CD4-positive, alpha-beta T cell (primary cell): ENCODE results near the gene TRIM10. TPM values are rescaled to one million over a fixed set of nuclear protein-coding genes. Genes with fewer than 3 reads are reported as not detected.

Experiments used
- ATAC-seq: fragments of 200-7000 bp; cut with Tn5 transposase; one replicate; pipeline ENCODE4 v1.10.0; 2022; ENCODE audit warnings: mild to moderate bottlenecking; ENCODE audit not compliant: poor library complexity
- CTCF ChIA-PET: fragments of 350-600 bp; sonication (Branson Sonifier 250); formaldehyde crosslinking; loops from one replicate; lab custom pipeline; 2021; ENCODE audit warnings: antibody characterized with exemption, inconsistent platforms; lab: Charles Lee
- POLR2A ChIA-PET: fragments of 350-600 bp; sonication (Branson Sonifier 250); formaldehyde crosslinking; loops from one replicate; lab custom pipeline; 2021; ENCODE audit warnings: antibody characterized with exemption, inconsistent platforms; lab: Charles Lee
- DNase-seq, 14 experiments: peaks; one replicate each; pipeline ENCODE4 v3.0.0-alpha.2; 2013 to 2020; ENCODE audit warnings: mixed read lengths in 2 of 14
- H3K27ac ChIP-seq, 2 donors: one replicate each; pipeline versions ENCODE4 v1.5.1 to v1.7.0; 2013; ENCODE audit warnings: low read length in 2 of 2, low read depth in 1 of 2, mild to moderate bottlenecking in 1 of 2
- H3K27me3 ChIP-seq, 2 experiments: 1 replicate in 1 of 2; 2 replicates in 1 of 2; pipeline versions ENCODE4 v1.6.1 to v1.7.0; 2013; ENCODE audit warnings: low read length in 2 of 2, control low read depth in 1 of 2, mild to moderate bottlenecking in 1 of 2, moderate library complexity in 1 of 2; ENCODE audit not compliant: insufficient read depth in 2 of 2, control insufficient read depth in 1 of 2
- H3K36me3 ChIP-seq: one replicate; pipeline ENCODE4 v1.6.1; 2013; ENCODE audit warnings: low read length, control low read depth; ENCODE audit not compliant: insufficient read depth
- H3K4me1 ChIP-seq: one replicate; pipeline ENCODE4 v1.6.1; 2013; ENCODE audit warnings: low read length, control low read depth; ENCODE audit not compliant: insufficient read depth
- H3K4me3 ChIP-seq: one replicate; pipeline ENCODE4 v1.5.1; 2013; ENCODE audit warnings: mild to moderate bottlenecking, low read length, moderate library complexity
- H3K9me3 ChIP-seq, 2 experiments: 1 replicate in 1 of 2; 2 replicates in 1 of 2; pipeline versions ENCODE4 v1.6.1 to v1.7.0; 2013; ENCODE audit warnings: low read length in 2 of 2, mild to moderate bottlenecking in 2 of 2, control low read depth in 1 of 2, moderate library complexity in 1 of 2; ENCODE audit not compliant: control insufficient read depth in 1 of 2, insufficient read depth in 1 of 2
- H3K27ac Mint-ChIP-seq: one replicate; pipeline ENCODE4 v1.8.0; 2020; ENCODE audit warnings: mixed read lengths
- H3K27me3 Mint-ChIP-seq: one replicate; pipeline ENCODE4 v1.8.0; 2021; ENCODE audit warnings: mixed read lengths
- H3K36me3 Mint-ChIP-seq: one replicate; pipeline ENCODE4 v1.8.0; 2021; ENCODE audit warnings: low read depth, mixed read lengths
- H3K4me1 Mint-ChIP-seq: one replicate; pipeline ENCODE4 v1.8.0; 2021; ENCODE audit warnings: low read depth, mixed read lengths
- H3K4me3 Mint-ChIP-seq: one replicate; pipeline ENCODE4 v1.8.0; 2020; ENCODE audit warnings: mild to moderate bottlenecking, mixed read lengths
- H3K9me3 Mint-ChIP-seq: one replicate; pipeline ENCODE4 v1.8.0; 2020; ENCODE audit warnings: mixed read lengths
- CTCF ChIP-seq: fragments of 200-600 bp; IDR thresholded peaks from one replicate; pipeline ENCODE4 v1.8.0; 2022; ENCODE audit warnings: antibody characterized with exemption, mild to moderate bottlenecking
- intact Hi-C, 2 experiments: fragments of 100-400 bp; cut with DNase I in 1 of 2; cut with micrococcal nuclease in 1 of 2; formaldehyde crosslinking; loops; one replicate each; pipeline versions ENCODE4 v1.15.1 to v1.9.0; 2023 to 2025; cut with DNase I, micrococcal nuclease
- total RNA-seq, 174 experiments: library from RNA in 2 of 174; stranded (reverse) in 2 of 174; gene quantifications; one replicate each; pipeline ENCODE4 v1.2.3 and lab custom pipeline; 2021 to 2026

Gene TRIM10
- total RNA-seq, 2 experiments from 2014 or later = not detected

DNA sequence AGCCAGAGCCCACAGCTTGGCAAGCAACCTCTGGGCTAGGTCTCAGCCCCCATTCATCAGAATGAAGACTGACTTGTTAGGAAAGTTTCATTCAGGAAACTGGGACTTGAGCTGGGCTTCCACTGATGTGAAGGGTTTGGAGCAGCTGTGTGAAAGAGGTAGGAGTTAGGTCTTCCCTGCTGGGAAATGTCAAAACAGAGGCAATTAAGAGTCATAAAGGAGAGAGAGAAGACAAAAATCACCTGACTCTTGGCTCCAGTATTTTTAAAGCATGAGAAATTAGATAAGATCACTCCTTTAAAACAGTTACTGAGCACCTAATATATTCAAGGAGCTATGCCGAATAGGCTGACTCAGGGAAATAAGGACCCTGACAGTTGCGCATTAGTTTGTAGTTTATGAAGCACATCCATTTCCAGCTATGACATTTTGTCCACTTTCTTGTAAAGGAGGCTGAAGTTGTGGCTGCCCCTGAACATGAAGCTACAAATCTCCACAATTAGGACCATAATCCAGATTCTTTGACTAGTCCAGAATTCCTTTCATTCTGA is 29.0 kb downstream of the TRIM10 start:
- ATAC-seq (no peak), DNase-seq (no peak)
- Histone ChIP-seq H3K4me3 (no peak overlapping the region), H3K27ac (no peak overlapping the region), H3K4me1 (peaks cover 13% of the 10 kb centered on the region), H3K36me3 (no peaks in the 10 kb centered on the region), H3K9me3 (peaks cover 0 to 8% of the 10 kb centered on the region in 2 experiments), H3K27me3 (peaks cover 34 to 50% of the 10 kb centered on the region in 2 experiments)
- H3K4me1 Mint-ChIP-seq = peaks cover 5% of the 10 kb centered on the region
- intact Hi-C loops = loop anchor here (1.0 to 2.0 kb wide), 2 partner anchors 29 to 283 kb away; no protein-coding TSS in a partner anchor
- POLR2A ChIA-PET = interaction anchor here (1.5 to 2.2 kb wide), 2 partner anchors 29 to 66 kb away, joined by 4 to 22 read pairs; partner anchors contain the start of gene PPP1R11
- no peak overlapping the region for H3K27ac Mint-ChIP-seq
- no peak overlapping the region for H3K4me3 Mint-ChIP-seq
- H3K36me3 Mint-ChIP-seq = no peaks in the 10 kb centered on the region
- peaks cover 66% of the 10 kb centered on the region for H3K27me3 Mint-ChIP-seq
- no peaks in the 10 kb centered on the region for H3K9me3 Mint-ChIP-seq
- TF ChIP-seq CTCF = no peak
- CTCF ChIA-PET = interaction anchor here (0.5 to 8.2 kb wide), 7 partner anchors 15 to 481 kb away, joined by 3 to 198 read pairs (median 3); partner anchors contain the start of genes POLR1H and PPP1R11

DNA sequence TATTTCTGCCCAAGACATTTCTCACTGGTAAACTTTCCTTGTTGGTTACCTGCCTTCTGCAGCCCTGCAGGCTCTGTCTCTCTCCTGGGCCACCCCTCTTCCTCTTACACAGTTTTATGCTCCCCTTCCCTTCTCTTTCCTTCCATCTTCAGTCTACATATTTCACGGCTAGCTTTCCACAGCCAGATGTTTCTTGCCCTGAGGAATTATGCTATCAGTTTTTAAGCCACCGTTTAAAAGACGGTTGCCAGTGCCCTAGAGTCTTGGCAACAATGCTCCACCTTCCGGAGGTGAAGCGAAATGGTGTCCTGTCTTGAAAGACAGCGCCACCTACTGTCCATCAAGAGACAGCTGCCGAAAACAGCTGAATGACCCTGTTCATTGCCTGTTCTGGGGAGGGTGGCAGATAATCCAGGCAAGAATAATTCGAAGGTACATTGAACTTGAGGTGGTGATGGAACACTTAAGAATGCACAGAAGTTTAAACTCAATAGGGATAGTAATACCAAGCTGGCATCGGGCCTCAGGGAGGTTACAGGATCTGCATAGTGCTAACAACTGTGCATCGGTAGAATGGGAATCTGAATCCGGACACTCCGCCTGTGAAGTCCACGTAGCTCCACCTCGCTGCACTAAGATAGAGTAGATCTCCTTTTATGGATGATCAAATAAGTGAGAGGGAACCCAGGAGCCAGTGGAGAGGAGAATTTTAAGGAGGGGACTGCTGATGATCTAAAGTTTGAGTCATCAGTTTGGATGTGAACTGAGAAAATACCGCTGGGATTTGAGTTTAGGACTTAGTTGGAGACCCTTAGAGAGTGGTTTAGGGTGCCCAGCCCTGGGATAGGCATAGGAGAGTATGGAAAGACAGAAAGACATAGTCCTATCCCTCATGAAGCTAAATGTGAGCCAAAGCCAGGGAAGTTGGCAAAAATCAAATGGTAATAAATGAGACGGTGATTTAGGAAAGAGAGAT is 29.8 kb downstream of the TRIM10 start:
- Mint-ChIP-seq H3K9me3 (no peaks in the 10 kb centered on the region), H3K4me1 (peaks cover 5% of the 10 kb centered on the region), H3K4me3 (no peak overlapping the region), H3K27me3 (peaks cover 71% of the 10 kb centered on the region), H3K36me3 (no peaks in the 10 kb centered on the region), H3K27ac (no peak overlapping the region)
- TF ChIP-seq CTCF = peak; percentile 100
- Histone ChIP-seq H3K9me3 (peaks cover 0 to 8% of the 10 kb centered on the region in 2 experiments), H3K36me3 (no peaks in the 10 kb centered on the region), H3K27ac (no peak overlapping the region), H3K4me3 (no peak overlapping the region), H3K27me3 (peaks cover 37 to 58% of the 10 kb centered on the region in 2 experiments), H3K4me1 (peaks cover 13% of the 10 kb centered on the region)
- ChIA-PET POLR2A (interaction anchor here (1.0 to 2.2 kb wide), 5 partner anchors 28 to 194 kb away, joined by 3 to 22 read pairs (median 4); partner anchors contain the start of gene PPP1R11), CTCF (interaction anchor here (0.5 to 8.2 kb wide), 25 partner anchors 8 to 1270 kb away, joined by 3 to 198 read pairs (median 4); partner anchors contain the start of genes POLR1H and PPP1R11)
- intact Hi-C loops = loop anchor here (1.0 to 2.0 kb wide), 2 partner anchors 28 to 282 kb away; no protein-coding TSS in a partner anchor
- ATAC-seq (peak; percentile 98), DNase-seq (peak; percentile 45 to 92 (median 60))

- ChIA-PET POLR2A (interaction anchor here (1.2 to 2.2 kb wide), 3 partner anchors 27 to 195 kb away, joined by 3 to 22 read pairs (median 7); no protein-coding TSS in a partner anchor), CTCF (interaction anchor here (1.1 to 8.2 kb wide), 12 partner anchors 7 to 697 kb away, joined by 3 to 198 read pairs (median 5); partner anchors contain the start of gene PPP1R11)
- DNase-seq = no peak
- no peak overlapping the region for H3K27ac Mint-ChIP-seq
- H3K4me1 Mint-ChIP-seq = peaks cover 5% of the 10 kb centered on the region
- H3K9me3 Mint-ChIP-seq = no peaks in the 10 kb centered on the region
- H3K9me3 ChIP-seq = peaks cover 0 to 8% of the 10 kb centered on the region in 2 experiments
- no peak for ATAC-seq
- no peaks in the 10 kb centered on the region for H3K36me3 ChIP-seq
- H3K36me3 Mint-ChIP-seq = no peaks in the 10 kb centered on the region
- H3K27me3 ChIP-seq = peaks cover 37 to 57% of the 10 kb centered on the region in 2 experiments
- H3K27me3 Mint-ChIP-seq = peaks cover 76% of the 10 kb centered on the region
- no peak overlapping the region for H3K4me3 Mint-ChIP-seq
- no peak overlapping the region for H3K27ac ChIP-seq
- TF ChIP-seq CTCF = no peak
- no peak overlapping the region for H3K4me3 ChIP-seq
- H3K4me1 ChIP-seq = peaks cover 13% of the 10 kb centered on the region
- intact Hi-C loops = loop anchor here (2.0 kb wide), 1 partner anchor 281 kb away; no protein-coding TSS in a partner anchor
Observed at GRCh38 chr6:30130179-30130679, 30.8 kb downstream of the TRIM10 start.
